ENCODE data around the gene RBCK1.
"Not testable (repeated sequence)": the region's sequence is repeated elsewhere in the genome, so short reads cannot be mapped to it uniquely, and the experiment has no call there.

Gene RBCK1

GRCh38 chr20:376089-376488 lies 32.0 kb upstream of the RBCK1 start:
- no peak for DNase-seq (ENCODE audit: low spot score)

DNA sequence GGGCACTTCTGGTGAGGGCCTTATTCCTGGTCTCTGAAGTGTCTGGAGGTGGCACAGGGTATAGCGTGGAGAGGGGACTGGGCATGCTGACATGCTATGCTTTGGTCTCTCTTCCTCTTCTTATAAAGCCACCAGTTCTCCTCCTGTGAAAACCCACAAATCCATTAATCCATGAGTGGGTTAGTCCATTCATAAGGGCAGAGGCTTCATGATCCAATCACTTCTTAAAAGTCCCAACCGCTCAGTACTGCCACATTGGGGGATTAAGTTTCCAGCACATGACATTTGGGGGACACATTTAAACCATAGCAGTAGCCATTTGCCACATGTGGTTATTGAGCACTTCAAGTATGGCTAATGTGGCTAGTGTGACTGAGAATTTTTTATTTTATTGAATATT lies 31.3 kb upstream of the RBCK1 start:
- no peak for DNase-seq (ENCODE audit: low spot score)

GRCh38 chr20:377578-377977 lies 30.5 kb upstream of the RBCK1 start:
- DNase-seq (ENCODE audit: low spot score): not testable (repeated sequence)

GRCh38 chr20:378961-379336 lies 29.1 kb upstream of the RBCK1 start:
- no peak for DNase-seq (ENCODE audit: low spot score)

DNA sequence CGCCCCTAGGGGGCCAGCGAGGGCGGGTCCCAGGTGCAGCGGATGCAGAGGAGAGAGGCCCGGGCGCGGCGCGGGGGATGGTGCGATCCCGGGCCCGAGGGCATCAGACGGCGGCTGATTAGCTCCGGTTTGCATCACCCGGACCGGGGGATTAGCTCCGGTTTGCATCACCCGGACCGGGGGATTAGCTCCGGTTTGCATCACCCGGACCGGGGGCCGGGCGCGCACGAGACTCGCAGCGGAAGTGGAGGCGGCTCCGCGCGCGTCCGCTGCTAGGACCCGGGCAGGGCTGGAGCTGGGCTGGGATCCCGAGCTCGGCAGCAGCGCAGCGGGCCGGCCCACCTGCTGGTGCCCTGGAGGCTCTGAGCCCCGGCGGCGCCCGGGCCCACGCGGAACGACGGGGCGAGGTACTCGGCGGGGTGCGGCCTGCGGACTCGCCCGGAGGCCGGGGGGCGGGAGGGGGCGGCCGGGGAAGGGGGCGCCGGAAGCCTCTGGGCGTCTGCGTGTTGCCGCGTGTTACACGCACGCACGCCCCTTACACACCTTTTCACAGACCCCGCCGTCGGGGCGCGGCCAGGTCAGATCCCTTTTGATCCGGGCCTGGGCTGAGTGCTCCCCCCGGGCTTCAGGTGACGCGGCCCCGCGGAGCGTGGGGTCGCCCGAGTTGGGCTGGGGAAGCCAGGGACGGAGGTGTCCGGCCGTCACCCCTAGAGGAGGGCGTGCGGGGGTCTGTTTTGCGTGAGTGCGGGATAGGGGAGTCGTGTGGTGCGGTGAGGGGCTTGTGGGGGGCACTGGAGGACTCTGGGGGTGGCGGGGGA lies 27.1 kb upstream of the RBCK1 start:
- DNase-seq (ENCODE audit: low spot score): peak; percentile 71

GRCh38 chr20:381581-382290 lies 26.4 kb upstream of the RBCK1 start:
- peak; percentile 86 for DNase-seq (ENCODE audit: low spot score)

DNA sequence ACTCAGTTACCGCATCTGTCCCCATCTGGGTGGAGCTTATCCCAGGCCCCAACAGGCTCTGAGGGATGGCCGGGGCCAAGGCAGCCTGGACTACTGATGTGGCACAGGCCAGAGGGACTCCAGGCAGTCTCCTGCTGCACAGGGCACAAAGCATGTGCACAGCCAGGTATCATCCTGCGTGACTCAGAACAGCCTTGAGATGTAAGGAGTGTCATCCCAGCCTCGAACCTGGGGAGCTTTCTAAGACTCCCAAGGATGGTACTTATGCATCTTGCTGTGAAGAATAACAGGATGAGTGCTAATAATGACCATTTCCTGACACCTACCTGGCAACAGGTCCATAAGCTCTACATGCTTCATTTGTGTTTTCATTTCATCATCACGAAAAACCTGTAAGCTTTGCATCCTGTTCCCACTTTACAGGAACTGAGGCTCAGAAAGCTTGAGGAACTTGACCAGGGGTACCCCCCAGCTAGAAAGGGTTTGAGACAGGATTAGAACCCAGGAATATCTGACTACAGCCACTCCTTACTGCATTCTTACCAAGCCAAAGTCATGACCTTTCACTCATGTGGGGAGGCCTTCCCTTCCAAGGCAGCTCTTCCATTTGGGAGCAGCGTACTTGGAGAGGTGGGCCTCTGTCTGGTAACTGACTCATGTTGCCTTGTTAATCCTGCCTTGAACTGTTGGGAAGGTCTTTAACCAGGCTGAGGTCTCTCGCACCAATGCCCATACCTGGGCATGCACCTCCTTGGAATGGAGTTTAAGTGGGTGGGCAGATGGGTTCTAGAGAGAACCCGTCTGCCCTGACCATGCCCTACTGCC lies 25.6 kb upstream of the RBCK1 start:
- DNase-seq (ENCODE audit: low spot score): no peak

- DNase-seq (ENCODE audit: low spot score): no peak
These were observed 24.2 kb upstream of the RBCK1 start for GRCh38 chr20:383889-384288.

DNA sequence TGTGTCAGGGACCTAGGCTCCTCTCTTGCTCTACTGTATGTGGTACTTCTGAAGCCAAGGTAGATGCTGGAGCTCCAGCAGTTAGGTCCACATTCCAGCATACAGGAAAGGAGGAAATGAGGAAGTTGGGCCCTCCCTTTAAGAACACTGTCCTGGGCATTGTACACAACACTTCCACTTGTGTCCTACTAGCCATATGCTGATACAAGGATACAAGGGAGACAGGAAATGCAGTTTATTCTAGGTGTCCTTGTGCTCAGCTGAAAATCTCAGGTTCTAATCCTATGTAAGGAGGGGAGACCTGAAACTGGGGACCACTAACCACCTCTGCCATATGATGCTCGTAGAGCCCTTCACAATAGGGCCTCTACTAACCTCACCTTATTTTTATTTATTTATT lies 23.4 kb upstream of the RBCK1 start:
- no peak for DNase-seq (ENCODE audit: low spot score)

DNA sequence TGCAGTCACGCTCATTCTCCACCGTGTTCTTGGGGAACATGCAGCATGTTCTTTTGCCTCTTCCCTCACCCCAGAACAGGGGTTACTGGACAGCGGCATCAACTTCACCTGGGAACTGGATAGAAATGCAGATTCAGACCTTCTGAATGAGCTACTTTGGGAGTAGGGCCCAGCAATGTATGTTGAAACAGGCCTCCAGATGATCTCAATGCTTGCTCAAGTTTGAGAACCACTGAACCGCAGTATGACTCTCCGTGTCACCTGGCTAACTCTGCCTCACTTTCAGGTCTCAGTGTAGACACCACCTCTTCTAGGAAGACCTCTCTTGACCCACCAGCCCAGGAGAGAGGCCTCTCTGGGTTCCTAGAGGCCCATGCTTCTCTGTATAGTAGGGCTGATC lies 22.7 kb upstream of the RBCK1 start:
- no peak for DNase-seq (ENCODE audit: low spot score)

DNA sequence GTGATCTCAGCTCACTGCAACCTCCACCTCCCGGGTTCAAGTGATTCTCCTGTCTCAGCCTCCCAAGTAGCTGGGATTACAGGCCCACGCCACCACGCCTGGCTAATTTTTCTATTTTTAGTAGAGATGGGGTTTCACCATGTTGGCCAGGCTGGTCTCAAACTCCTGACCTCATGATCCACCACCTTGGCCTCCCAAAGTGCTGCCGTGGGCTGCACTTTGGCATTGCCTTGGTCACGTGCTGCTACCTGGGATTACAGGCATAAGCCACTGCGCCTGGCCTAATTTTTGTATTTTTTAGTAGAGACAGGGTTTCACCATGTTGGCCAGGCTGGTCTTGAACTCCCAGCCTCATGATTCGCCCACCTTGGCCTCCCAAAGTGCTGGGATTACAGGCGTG lies 21.5 kb upstream of the RBCK1 start:
- DNase-seq (ENCODE audit: low spot score): not testable (repeated sequence)

DNA sequence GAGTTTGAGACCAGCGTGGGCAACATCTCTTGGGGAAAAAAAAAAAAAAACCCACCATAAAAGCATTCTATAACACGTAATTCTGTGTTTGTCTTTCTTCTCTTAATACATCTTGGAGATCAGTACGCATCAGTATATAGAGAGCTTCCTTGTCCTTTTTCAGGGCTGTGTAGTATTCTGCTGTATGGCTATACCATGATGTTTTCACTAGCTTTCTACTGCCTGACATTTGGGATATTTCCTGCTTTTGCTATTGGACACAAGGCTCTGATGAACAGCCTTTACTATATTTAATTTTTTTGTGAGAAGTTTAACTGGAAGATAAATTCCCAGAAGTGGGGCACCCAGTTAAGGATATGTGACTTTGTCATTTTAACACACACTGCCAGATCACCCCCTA lies 20.6 kb upstream of the RBCK1 start:
- DNase-seq (ENCODE audit: low spot score): no peak

- DNase-seq (ENCODE audit: low spot score): no peak
These were observed 19.8 kb upstream of the RBCK1 start for GRCh38 chr20:388034-388994.

GRCh38 chr20:389220-389619 lies 18.9 kb upstream of the RBCK1 start:
- no peak for DNase-seq (ENCODE audit: low spot score)

DNA sequence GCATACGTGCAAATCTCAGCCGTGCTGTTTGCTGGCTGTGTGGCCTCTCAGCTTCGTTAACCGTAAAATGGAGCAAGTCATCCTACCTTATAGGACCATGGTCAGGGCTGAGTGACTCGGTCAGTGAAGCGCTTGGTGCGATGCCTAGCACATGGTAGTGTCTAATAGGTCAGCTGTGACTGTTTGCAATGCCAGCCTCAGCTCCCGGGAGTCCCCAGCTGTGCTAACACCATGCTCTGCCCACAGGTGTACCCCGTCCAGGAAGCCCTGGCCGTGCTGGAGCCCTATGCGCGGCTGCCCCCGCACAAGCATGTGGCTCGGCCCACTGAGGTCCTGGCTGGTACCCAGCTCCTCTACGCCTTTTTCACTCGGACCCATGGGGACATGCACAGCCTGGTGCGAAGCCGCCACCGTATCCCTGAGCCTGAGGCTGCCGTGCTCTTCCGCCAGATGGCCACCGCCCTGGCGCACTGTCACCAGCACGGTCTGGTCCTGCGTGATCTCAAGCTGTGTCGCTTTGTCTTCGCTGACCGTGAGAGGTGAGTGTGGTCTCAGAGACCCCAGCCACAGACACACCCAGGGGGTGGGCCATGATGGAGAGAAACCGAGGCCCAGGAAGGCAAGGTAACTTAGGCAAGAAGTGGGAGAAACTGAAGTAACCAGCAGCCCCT lies 16.9 kb upstream of the RBCK1 start:
- DNase-seq (ENCODE audit: low spot score): no peak

DNA sequence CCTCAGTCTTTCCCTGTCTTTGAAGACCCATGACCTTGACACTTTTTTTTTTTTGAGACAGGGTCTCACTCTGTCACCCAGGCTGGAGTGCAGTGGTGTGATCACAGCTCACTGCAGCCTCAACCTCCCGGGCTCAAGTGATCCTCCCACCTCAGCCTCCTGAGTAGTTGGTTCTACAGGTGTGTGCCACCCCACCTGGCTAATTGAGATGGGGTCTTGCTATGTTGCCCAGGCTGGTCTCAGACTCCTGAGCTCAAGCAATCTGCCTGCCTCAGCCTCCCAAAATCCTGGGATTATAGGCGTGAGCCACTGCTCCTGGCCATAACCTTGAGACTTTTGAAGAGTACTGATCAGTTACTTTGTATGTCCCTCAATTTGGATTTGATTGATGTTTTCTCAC lies 14.8 kb upstream of the RBCK1 start:
- not testable (repeated sequence) for DNase-seq (ENCODE audit: low spot score)

GRCh38 chr20:396252-396618 lies 11.9 kb upstream of the RBCK1 start:
- no peak for DNase-seq (ENCODE audit: low spot score)

GRCh38 chr20:396619-397431 lies 11.3 kb upstream of the RBCK1 start:
- no peak for DNase-seq (ENCODE audit: low spot score)

- no peak for DNase-seq (ENCODE audit: low spot score)
These were observed 10.5 kb upstream of the RBCK1 start for GRCh38 chr20:397432-398237.
